PFSK-1 (cell line): ENCODE data around the gene ARFGAP1.

ENCODE experiments used
- FOXP2 ChIP-seq: optimal IDR thresholded peaks from 2 replicates; pipeline ENCODE3; 2011; ENCODE audit warnings: borderline replicate concordance, control low read depth, inconsistent platforms; ENCODE audit not compliant: insufficient read depth; ENCODE audit errors: extremely low read length, extremely low read depth
- POLR2AphosphoS5 ChIP-seq: IDR thresholded peaks from 2 replicates; pipeline ENCODE4 v1.6.1; 2012; ENCODE audit warnings: low read depth, mild to moderate bottlenecking, control low read depth, low read length, moderate library complexity
- SIN3A ChIP-seq: IDR thresholded peaks from 2 replicates; pipeline ENCODE4 v1.6.1; 2012; ENCODE audit warnings: mild to moderate bottlenecking, low read length, moderate library complexity, borderline replicate concordance; ENCODE audit not compliant: insufficient read depth
- TAF1 ChIP-seq: IDR thresholded peaks from 2 replicates; pipeline ENCODE4 v1.6.1; 2012; ENCODE audit warnings: low read length, control low read depth, borderline replicate concordance; ENCODE audit not compliant: insufficient read depth
- TF ChIP-seq, protein P1 (sequence below), 2 experiments: IDR thresholded peaks; 2 replicates each; pipeline versions ENCODE4 v1.6.1 to v1.8.0; 2011 to 2012; ENCODE audit warnings: low read depth in 2 of 2, low read length in 2 of 2, control low read depth in 1 of 2, inconsistent platforms in 1 of 2, mild to moderate bottlenecking in 1 of 2, moderate library complexity in 1 of 2; ENCODE audit not compliant: insufficient read depth in 1 of 2

Gene ARFGAP1

DNA sequence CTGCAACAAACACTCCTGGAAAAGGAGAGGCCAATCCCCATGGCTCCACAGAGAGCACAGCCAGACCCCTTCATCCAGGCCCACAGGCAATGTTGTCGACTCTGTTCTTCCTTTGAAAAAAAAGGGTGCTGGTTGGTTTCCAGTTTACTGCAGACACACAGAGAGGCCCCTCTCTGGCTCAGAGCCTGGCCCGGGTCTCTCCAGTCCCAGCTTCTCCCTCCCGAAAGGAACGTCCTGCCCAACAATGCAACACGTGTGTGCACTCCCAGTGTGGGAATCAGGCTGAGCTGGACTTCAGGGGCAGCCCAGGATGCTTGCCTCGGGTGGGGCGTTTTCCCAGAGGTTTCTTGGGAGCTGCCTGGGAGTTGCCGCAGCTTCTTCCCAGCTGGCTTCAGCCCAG is 13.8 kb upstream of the ARFGAP1 start:
- TF ChIP-seq, protein P1, sequence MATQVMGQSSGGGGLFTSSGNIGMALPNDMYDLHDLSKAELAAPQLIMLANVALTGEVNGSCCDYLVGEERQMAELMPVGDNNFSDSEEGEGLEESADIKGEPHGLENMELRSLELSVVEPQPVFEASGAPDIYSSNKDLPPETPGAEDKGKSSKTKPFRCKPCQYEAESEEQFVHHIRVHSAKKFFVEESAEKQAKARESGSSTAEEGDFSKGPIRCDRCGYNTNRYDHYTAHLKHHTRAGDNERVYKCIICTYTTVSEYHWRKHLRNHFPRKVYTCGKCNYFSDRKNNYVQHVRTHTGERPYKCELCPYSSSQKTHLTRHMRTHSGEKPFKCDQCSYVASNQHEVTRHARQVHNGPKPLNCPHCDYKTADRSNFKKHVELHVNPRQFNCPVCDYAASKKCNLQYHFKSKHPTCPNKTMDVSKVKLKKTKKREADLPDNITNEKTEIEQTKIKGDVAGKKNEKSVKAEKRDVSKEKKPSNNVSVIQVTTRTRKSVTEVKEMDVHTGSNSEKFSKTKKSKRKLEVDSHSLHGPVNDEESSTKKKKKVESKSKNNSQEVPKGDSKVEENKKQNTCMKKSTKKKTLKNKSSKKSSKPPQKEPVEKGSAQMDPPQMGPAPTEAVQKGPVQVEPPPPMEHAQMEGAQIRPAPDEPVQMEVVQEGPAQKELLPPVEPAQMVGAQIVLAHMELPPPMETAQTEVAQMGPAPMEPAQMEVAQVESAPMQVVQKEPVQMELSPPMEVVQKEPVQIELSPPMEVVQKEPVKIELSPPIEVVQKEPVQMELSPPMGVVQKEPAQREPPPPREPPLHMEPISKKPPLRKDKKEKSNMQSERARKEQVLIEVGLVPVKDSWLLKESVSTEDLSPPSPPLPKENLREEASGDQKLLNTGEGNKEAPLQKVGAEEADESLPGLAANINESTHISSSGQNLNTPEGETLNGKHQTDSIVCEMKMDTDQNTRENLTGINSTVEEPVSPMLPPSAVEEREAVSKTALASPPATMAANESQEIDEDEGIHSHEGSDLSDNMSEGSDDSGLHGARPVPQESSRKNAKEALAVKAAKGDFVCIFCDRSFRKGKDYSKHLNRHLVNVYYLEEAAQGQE (IDR thresholded peaks at IDR 0.05; ENCODE audit: insufficient read depth in 1 of 2, low read depth in 2 of 2, low read length in 2 of 2): no peak
- TF ChIP-seq POLR2AphosphoS5 (no peak), FOXP2 (no peak), TAF1 (no peak), SIN3A (no peak)

GRCh38 chr20:63259734-63260460 is 12.7 kb upstream of the ARFGAP1 start:
- TF ChIP-seq POLR2AphosphoS5 (no peak), TAF1 (no peak), SIN3A (no peak), FOXP2 (no peak)
- TF ChIP-seq, protein P1 (IDR thresholded peaks at IDR 0.05; ENCODE audit: insufficient read depth in 1 of 2, low read depth in 2 of 2, low read length in 2 of 2): no peak

- TF ChIP-seq TAF1: no peak
- TF ChIP-seq POLR2AphosphoS5: no peak
- TF ChIP-seq, protein P1 (IDR thresholded peaks at IDR 0.05; ENCODE audit: insufficient read depth in 1 of 2, low read depth in 2 of 2, low read length in 2 of 2): no peak
- TF ChIP-seq SIN3A: no peak
- no peak for TF ChIP-seq FOXP2
Observed at GRCh38 chr20:63260521-63260920, 12.1 kb upstream of the ARFGAP1 start.

DNA sequence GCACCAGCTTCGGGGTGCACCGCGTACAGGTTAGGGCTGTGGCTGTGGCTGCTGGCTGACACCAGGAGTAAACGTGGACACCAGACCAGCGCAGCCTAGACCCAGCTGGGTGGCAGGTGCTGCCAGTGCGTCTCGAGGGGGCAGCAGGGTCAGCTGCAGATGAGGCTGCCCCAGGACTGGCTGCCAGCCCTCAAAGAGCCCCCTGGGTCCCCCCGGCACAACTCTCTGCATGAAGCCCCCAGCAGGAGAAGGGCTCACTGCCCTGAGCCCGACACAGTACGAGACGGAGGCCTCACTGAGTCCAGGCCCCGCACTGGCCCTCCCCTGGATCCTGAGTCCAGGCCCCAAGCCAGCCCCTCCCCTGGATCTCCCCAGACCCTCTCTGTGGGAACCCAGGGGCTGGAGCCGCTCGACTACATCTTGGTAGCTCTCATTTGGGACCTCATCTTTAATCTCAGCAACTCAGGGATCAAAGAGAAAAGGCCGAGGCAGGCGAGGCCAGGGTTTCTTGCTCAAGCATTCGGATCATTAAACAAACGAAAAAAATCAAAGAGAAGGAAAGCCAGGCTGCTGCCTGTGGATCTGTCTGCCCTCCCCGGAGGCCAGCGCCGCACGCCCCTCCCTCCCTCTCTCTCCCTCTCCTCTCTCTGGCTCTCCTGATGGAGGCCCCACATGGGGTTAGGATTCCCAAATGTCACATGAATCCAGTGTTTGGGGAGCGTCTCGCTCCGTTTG is 11.4 kb upstream of the ARFGAP1 start:
- TF ChIP-seq FOXP2 (no peak), TAF1 (no peak), POLR2AphosphoS5 (no peak), SIN3A (no peak)
- TF ChIP-seq, protein P1 (IDR thresholded peaks at IDR 0.05; ENCODE audit: insufficient read depth in 1 of 2, low read depth in 2 of 2, low read length in 2 of 2): no peak
